GM18520 (cell line): ENCODE measurements around the gene PLXNA4.

Experiments
- ATAC-seq: cut with Tn5 transposase; IDR thresholded peaks from one replicate; pipeline ENCODE4 v1.9.1; 2021; ENCODE audit not compliant: unreplicated experiment

The PLXNA4 gene

DNA sequence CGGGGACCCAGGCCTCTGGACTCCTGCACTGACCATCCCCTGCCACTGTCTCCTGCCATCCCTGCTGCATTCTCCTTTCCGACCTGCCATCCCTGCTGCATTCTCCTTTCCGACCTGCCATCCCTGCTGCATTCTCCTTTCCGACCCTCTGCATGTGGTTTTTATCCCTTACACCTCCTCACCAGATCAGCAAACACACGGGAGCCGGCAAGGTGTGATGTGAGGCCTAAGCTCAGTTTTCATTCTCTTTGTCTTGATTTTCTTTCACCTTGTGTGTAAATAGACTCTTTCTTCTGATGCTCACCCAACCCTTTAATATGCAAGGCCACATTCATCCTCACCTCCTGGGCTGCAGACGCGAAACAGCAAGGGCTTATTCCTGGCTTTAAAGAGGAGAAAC lies 11.4 kb downstream of the PLXNA4 start:
- no peak for ATAC-seq

DNA sequence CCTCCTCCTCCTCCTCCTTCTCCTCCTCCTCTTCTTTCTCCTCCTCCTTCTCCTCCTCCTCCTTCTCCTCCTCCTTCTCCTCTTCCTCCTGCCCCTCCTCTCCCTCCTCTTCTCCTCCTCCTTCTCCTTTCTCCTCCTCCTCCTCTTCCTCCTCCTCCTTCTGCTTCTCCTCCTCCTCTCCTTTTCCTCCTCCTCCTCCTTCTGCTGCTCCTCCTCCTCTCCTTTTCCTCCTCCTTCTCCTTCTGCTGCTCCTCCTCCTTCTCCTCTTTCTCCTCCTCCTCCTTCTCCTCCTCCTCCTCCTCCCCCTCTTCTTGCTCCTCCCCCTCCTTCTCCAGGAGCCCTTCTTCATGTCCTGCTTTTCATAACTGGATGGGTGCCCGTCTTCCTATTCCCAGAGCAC lies 12.2 kb downstream of the PLXNA4 start:
- ATAC-seq = no peak

GRCh38 chr7:132562690-132563089 lies 13.6 kb downstream of the PLXNA4 start:
- ATAC-seq = no peak

DNA sequence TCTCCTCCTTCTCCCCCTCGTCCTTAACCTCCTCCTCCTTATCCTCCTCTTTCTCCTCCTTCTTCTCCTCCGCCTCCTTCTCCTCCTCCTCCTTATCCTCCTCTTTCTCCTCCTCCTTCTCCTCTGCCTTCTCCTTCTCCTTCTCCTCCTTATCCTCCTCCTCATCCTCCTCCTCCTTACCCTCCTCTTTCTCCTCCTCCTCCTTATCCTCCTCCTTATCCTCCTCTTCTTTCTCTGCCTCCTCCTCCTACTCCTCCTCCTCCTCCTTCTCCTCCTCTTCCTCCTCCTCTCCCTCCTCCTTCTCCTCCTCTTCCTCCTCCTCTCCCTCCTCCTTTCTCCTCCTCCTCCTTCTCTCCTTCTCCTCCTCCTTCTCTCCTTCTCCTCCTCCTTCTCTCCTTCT lies 14.5 kb downstream of the PLXNA4 start:
- ATAC-seq = no peak

DNA sequence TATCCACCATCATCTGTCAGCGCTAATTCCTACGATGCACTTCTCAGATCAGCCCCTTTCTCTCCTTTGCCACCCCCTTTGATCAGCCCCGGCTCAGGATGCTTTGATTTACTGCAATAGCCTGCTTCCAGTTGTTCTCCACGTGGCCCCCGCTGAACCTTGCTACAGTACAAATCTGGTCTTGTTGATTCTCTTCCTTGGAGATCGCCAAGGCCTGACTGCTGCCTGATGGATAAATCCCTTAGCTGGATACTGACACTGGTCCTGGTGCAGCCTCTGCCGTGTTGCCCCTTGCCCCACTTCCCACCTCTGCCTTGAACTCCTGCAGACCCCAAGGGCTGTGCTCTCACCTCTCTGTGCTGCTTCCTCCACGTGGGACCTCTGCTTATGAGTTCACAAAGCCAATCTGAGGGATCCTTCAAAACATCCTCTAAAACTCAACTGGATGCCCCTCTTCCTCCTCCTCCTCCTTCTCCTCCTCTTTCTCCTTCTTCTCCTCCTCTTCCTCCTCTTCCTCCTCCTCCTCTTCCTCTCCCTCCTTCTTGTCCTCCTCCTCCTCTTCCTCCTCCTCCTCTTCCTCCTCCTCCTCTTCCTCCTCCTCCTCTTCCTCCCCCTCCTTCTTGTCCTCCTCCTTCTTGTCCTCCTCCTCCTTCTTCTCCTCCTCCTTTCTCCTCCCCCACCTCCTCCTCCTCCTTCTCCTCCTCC lies 15.3 kb downstream of the PLXNA4 start:
- no peak for ATAC-seq

DNA sequence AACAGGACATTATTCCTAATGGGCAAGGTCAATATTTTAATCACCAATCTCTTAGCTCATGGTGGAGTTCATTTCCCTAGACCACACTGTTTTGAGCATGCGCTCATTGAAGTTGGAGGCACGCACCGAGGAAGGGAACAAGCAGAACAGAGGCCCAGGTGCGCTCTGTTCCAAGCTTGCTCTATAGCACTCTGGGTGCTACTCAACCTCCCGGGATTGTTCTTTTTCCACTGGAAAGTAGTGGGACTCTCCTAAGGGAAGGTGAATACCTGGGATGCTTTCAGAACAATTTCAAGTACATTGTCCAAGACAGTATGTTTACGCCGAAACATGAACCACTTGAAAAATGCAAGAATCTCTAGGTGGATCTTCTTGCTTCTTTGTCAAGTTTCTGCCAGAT lies 16.2 kb downstream of the PLXNA4 start:
- no peak for ATAC-seq

DNA sequence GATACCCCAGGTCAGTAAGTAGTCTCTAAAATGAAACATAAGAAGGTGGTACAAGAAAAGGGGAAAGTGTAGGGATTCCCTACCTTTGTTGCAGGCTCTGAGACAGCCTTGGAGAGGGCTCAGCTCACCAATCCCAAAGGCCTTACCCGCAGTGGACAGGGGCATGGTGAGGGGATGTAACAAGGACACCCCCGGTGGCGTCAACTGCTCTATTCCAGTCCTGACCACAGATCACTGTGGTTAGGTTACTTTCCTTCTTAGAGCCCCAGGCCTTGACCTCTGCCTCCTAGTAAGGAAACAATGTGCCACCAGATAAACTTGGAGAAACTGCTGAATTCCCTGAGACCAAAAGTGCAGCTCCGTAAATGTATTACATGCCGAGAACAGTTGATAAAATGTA lies 17.5 kb downstream of the PLXNA4 start:
- ATAC-seq = no peak

GRCh38 chr7:132557489-132558044 lies 18.7 kb downstream of the PLXNA4 start:
- ATAC-seq = no peak

GRCh38 chr7:132554446-132554845 lies 21.8 kb downstream of the PLXNA4 start:
- ATAC-seq = no peak

DNA sequence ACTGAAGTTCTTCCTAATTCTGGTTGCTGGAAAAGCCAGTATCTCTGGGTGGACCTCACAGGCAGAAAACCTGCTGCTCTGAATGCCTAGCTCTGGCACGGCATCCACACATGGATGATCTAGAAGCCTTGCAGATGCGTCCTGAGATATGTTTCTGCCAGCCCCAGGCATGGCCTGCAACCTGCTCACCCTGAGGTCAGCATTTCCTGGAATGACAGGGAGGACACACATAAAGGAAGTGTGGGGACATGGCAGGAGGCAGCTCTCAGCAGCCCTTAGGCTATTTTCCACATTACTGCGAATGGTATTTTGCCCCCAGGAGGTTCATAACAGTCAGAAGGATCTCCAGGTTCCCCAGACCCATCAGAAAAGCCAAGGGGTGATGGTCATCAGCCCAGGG lies 23.2 kb downstream of the PLXNA4 start:
- ATAC-seq = no peak

GRCh38 chr7:132551886-132552285 lies 24.4 kb downstream of the PLXNA4 start:
- no peak for ATAC-seq

- ATAC-seq = no peak
Measured at GRCh38 chr7:132551439-132551838, 24.8 kb downstream of the PLXNA4 start.

DNA sequence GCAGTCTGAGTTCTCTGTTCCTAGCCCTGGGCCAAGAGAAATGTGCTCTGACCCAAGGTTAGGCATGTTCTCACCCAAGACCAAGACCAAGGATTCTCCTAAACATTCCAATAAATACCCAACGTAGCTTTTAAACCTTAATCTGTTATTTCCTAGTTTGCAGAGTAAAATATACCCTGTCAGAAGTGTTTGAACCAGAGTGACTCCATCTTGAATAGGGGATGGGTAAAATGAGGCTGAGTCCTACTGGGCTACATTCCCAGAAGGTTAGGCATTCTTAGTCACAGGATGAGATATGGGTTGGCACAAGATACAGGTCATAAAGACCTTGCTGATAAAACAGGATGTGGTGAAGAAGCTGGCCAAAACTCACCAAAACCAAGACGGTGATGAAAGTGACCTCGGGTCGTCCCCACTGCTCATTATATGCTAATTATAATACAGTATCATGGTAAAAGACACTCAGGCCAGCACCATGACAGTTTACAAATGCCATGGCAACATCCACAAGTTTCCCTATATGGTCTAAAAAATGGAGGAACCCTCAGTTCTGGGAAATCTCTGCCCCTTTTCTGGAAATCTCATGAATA lies 27.7 kb downstream of the PLXNA4 start:
- no peak for ATAC-seq

GRCh38 chr7:132547821-132548220 lies 28.4 kb downstream of the PLXNA4 start:
- ATAC-seq = no peak

GRCh38 chr7:132546366-132547127 lies 29.7 kb downstream of the PLXNA4 start:
- ATAC-seq = no peak

GRCh38 chr7:132545756-132546155 lies 30.5 kb downstream of the PLXNA4 start:
- ATAC-seq = no peak

DNA sequence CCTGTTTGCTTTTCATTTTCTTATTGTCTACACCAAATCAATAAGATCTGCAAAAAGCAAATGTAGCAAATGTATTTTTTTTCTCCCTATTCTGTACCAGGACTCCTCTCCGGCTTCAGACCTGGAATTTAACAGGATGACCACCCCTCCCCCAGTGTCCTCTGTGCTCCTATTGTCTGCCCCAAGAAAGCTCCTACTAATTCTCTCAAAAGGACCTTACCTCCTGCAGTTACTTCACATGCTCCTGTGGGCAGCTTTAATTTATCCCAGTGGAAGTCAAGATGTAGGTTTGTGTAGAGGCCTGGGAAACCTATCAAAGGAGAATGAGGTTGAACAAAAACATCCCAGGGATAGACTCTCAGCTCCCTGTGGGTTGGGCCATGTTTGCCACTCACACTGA lies 31.3 kb downstream of the PLXNA4 start:
- ATAC-seq = no peak

DNA sequence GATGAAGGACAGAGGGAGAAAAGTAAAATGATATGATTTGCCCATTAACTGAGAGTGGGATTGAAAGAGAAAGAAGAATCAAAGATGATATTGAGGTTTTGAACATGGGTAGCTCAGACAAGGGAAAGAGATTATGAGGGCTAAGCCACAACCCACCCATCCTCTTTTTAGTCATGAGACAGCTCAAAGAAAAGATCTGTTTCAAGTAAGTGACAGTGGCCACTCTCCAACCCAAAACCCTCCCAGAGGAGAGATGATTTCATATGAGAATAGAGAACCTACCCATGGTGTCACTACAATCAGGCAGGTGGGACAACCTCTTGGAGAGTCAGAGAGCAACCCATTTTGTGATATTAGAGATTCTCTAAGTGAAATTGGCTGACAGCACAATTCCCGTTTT lies 32.2 kb downstream of the PLXNA4 start:
- ATAC-seq = no peak

DNA sequence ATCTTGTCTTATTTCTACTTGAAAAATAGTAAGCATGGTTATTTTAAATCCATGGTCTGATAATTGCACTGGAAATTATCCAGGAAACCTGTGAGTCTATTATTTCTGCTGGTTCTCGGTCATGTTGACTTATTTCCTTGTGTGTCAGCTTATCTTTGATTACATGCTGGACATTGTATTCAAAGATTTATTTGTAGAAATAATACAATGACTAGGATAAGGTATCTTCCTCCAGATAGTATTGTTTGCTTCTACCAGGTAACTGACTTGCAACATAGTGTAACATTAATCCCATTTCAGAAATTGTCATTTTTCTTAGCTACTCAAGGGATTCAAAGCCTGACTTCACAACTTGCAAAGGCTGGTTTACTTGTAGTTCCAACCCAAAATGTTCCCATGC lies 33.4 kb downstream of the PLXNA4 start:
- ATAC-seq = no peak

GRCh38 chr7:132541656-132542055 lies 34.6 kb downstream of the PLXNA4 start:
- no peak for ATAC-seq

GRCh38 chr7:132537456-132538145 lies 38.7 kb downstream of the PLXNA4 start:
- no peak for ATAC-seq
